SU-DHL-6 (cell line): Measurements from ENCODE around the gene CALN1.

Source experiments
- H2AFZ ChIP-seq: fragments of 200-600 bp; sonication (generic); 2 replicates; pipeline ENCODE4 v1.6.1; 2014; ENCODE audit warnings: low read depth, mild to moderate bottlenecking, moderate library complexity, mixed read lengths, antibody characterized with exemption, low read length; ENCODE audit not compliant: severe bottlenecking
- H3F3A ChIP-seq: fragments of 200-600 bp; shearing (Covaris generic); 2 replicates; pipeline ENCODE4 v1.6.0; 2016; ENCODE audit warnings: antibody characterized with exemption, mild to moderate bottlenecking; ENCODE audit not compliant: insufficient read depth
- H3K27ac ChIP-seq: fragments of 200-600 bp; sonication (generic); 2 replicates; pipeline ENCODE4 v1.5.1; 2016; ENCODE audit warnings: low read depth, mild to moderate bottlenecking, low read length, moderate library complexity, mixed read lengths
- H3K27me3 ChIP-seq: fragments of 200-600 bp; sonication (generic), shearing (Covaris generic); 2 replicates; pipeline ENCODE4 v1.6.0; 2014; ENCODE audit warnings: mild to moderate bottlenecking, low read length
- H3K36me3 ChIP-seq: fragments of 200-600 bp; sonication (generic); 2 replicates; pipeline ENCODE4 v1.6.1; 2014; ENCODE audit warnings: mild to moderate bottlenecking, low read length, mixed read lengths
- H3K4me2 ChIP-seq: fragments of 300-600, 200-600 bp; shearing (Covaris generic), sonication (generic); 2 replicates; pipeline ENCODE4 v1.6.0; 2014; ENCODE audit warnings: low read length, low read depth, mild to moderate bottlenecking; ENCODE audit not compliant: poor library complexity, severe bottlenecking
- H3K4me3 ChIP-seq: fragments of 200-600 bp; sonication (generic); 2 replicates; pipeline ENCODE4 v1.5.1; 2014; ENCODE audit warnings: antibody characterized with exemption, low read length, mild to moderate bottlenecking, mixed read lengths; ENCODE audit not compliant: insufficient read depth, poor library complexity, severe bottlenecking
- H3K79me2 ChIP-seq: fragments of 200-600 bp; sonication (generic); 2 replicates; pipeline ENCODE4 v1.6.1; 2014; ENCODE audit warnings: mild to moderate bottlenecking, low read length, moderate library complexity; ENCODE audit not compliant: insufficient read depth
- H3K9ac ChIP-seq: fragments of 200-600 bp; sonication (generic); 2 replicates; pipeline ENCODE4 v1.7.0; 2014; ENCODE audit warnings: mild to moderate bottlenecking, low read length
- H3K9me2 ChIP-seq: fragments of 200-600 bp; sonication (generic); replicated peaks from 2 replicates; pipeline ENCODE4 v1.6.1; 2014; ENCODE audit warnings: low read length; ENCODE audit not compliant: insufficient read depth
- H3K9me3 ChIP-seq: fragments of 200-600 bp; sonication (generic); 2 replicates; pipeline ENCODE4 v1.6.1; 2014; ENCODE audit warnings: low read length, mixed read lengths; ENCODE audit not compliant: insufficient read depth
- H4K20me1 ChIP-seq: fragments of 200-600 bp; sonication (generic); 2 replicates; pipeline ENCODE4 v1.6.1; 2014; ENCODE audit warnings: low read depth, mild to moderate bottlenecking, antibody characterized with exemption, low read length, moderate library complexity, mixed read lengths
- CTCF ChIP-seq: fragments of 200-600 bp; sonication (generic); IDR thresholded peaks from one replicate; pipeline ENCODE4 v1.5.1; 2017; ENCODE audit warnings: antibody characterized with exemption, mild to moderate bottlenecking, low read length, moderate library complexity; ENCODE audit not compliant: insufficient read depth, poor library complexity, severe bottlenecking
- EZH2phosphoT487 ChIP-seq: fragments of 200-600 bp; sonication (generic), shearing (Covaris generic); conservative IDR thresholded peaks from 2 replicates; pipeline ENCODE4 v1.6.1; 2018; ENCODE audit warnings: mild to moderate bottlenecking, antibody characterized with exemption, low read length, moderate library complexity, mixed read lengths

The CALN1 gene

GRCh38 chr7:72161534-72161933, 250.6 kb downstream of the CALN1 start:
- Histone ChIP-seq H3K9me2 (no peaks in the 10 kb centered on the region), H3K4me2 (no peak overlapping the region), H3K9ac (no peak overlapping the region), H3K36me3 (no peaks in the 10 kb centered on the region), H3K9me3 (no peaks in the 10 kb centered on the region), H3K4me3 (no peak overlapping the region), H3K27ac (no peak overlapping the region), H2AFZ (no peak overlapping the region), H3K27me3 (no peaks in the 10 kb centered on the region), H3K79me2 (no peaks in the 10 kb centered on the region), H3F3A (no peaks in the 10 kb centered on the region), H4K20me1 (no peaks in the 10 kb centered on the region)
- TF ChIP-seq CTCF (peak; percentile 11), EZH2phosphoT487 (no peak)

GRCh38 chr7:72159911-72160310, 252.2 kb downstream of the CALN1 start:
- H3K27me3 ChIP-seq: no peaks in the 10 kb centered on the region
- H3K36me3 ChIP-seq: no peaks in the 10 kb centered on the region
- no peaks in the 10 kb centered on the region for H3K9me2 ChIP-seq

GRCh38 chr7:72156671-72157070, 255.5 kb downstream of the CALN1 start:
- H3K9me2 ChIP-seq: no peaks in the 10 kb centered on the region
- H3K9ac ChIP-seq: no peak overlapping the region
- no peaks in the 10 kb centered on the region for H3K9me3 ChIP-seq
- no peaks in the 10 kb centered on the region for H3K27me3 ChIP-seq
- no peaks in the 10 kb centered on the region for H3F3A ChIP-seq
- H3K27ac ChIP-seq: no peak overlapping the region
- H3K4me2 ChIP-seq: no peak overlapping the region
- H3K79me2 ChIP-seq: no peaks in the 10 kb centered on the region
- no peak overlapping the region for H2AFZ ChIP-seq
- H3K36me3 ChIP-seq: no peaks in the 10 kb centered on the region
- TF ChIP-seq CTCF (no peak), EZH2phosphoT487 (no peak)
- no peaks in the 10 kb centered on the region for H4K20me1 ChIP-seq
- H3K4me3 ChIP-seq: no peak overlapping the region

More at GRCh38 chr7:72159911-72160310, 252.2 kb downstream of the CALN1 start:
- Histone ChIP-seq H3K79me2 (no peaks in the 10 kb centered on the region), H3K27ac (no peak overlapping the region), H2AFZ (no peak overlapping the region), H3K4me2 (no peak overlapping the region), H3K4me3 (no peak overlapping the region), H4K20me1 (no peaks in the 10 kb centered on the region), H3F3A (no peaks in the 10 kb centered on the region), H3K9me3 (no peaks in the 10 kb centered on the region), H3K9ac (no peak overlapping the region)
- TF ChIP-seq CTCF (no peak), EZH2phosphoT487 (no peak)
